Skeletal muscle tissue (tissue), 4 donors: ENCODE measurements around the gene SWI5. TPM values are rescaled to one million over a fixed set of nuclear protein-coding genes. Genes with fewer than 3 reads are reported as not detected.
A peak's percentile ranks its signal among the peaks of the same experiment; 100 is the strongest.
"Not testable (repeated sequence)": the region's sequence is repeated elsewhere in the genome, so short reads cannot be mapped to it uniquely, and the experiment has no call there.

Experiments used
- H3K27ac ChIP-seq: one replicate; pipeline ENCODE4 v1.7.0; 2013; ENCODE audit warnings: mild to moderate bottlenecking, low read depth, low read length, inconsistent platforms
- H3K27me3 ChIP-seq, 3 donors: one replicate each; pipeline ENCODE4 v1.7.0; 2013; ENCODE audit warnings: low read length in 3 of 3; ENCODE audit not compliant: control insufficient read depth in 3 of 3, insufficient read depth in 3 of 3
- H3K36me3 ChIP-seq, 3 donors: one replicate each; pipeline ENCODE4 v1.7.0; 2013; ENCODE audit warnings: low read length in 3 of 3; ENCODE audit not compliant: control insufficient read depth in 3 of 3, insufficient read depth in 3 of 3
- H3K4me1 ChIP-seq, 3 donors: one replicate each; pipeline ENCODE4 v1.7.0; 2013; ENCODE audit warnings: low read length in 3 of 3, mild to moderate bottlenecking in 3 of 3; ENCODE audit not compliant: control insufficient read depth in 3 of 3, insufficient read depth in 3 of 3
- H3K4me3 ChIP-seq, 3 donors: one replicate each; pipeline ENCODE4 v1.7.0; 2013; ENCODE audit warnings: low read length in 3 of 3
- H3K9ac ChIP-seq, 3 donors: one replicate each; pipeline ENCODE4 v1.7.0; 2013; ENCODE audit warnings: low read length in 3 of 3, mild to moderate bottlenecking in 3 of 3, moderate library complexity in 2 of 3, low read depth in 1 of 3
- H3K9me3 ChIP-seq, 3 donors: one replicate each; pipeline ENCODE4 v1.7.0; 2013; ENCODE audit warnings: low read length in 3 of 3; ENCODE audit not compliant: control insufficient read depth in 3 of 3
- total RNA-seq: library from RNA; depleted of rRNA; stranded (reverse); fragments of >200 nt; gene quantifications from one replicate; pipeline ENCODE4 v1.2.3, GENCODE V29; 2014
- donor health status: Osteomylitis.

The SWI5 gene
- total RNA-seq, 1 donor from 2014 or later, result 17.7 TPM

- Histone ChIP-seq H3K9me3 (no peaks in the 10 kb centered on the region), H3K4me1 (peaks cover 25 to 30% (median 28%) of the 10 kb centered on the region in 3 donors), H3K4me3 (peak overlapping the region; percentile 92 to 95 (median 92))
Measured at GRCh38 chr9:128276574-128277270, 646 bp downstream of the SWI5 start.

GRCh38 chr9:128279088-128280073, 3.3 kb downstream of the SWI5 start:
- H3K27me3 ChIP-seq, H3K4me3 ChIP-seq, H3K27ac ChIP-seq, H3K36me3 ChIP-seq, H3K9me3 ChIP-seq, H3K9ac ChIP-seq: not testable (repeated sequence)
- H3K4me1 ChIP-seq, result peaks cover 19 to 27% (median 22%) of the 10 kb centered on the region in 3 donors

More at GRCh38 chr9:128276574-128277270, 646 bp downstream of the SWI5 start:
- Histone ChIP-seq H3K36me3 (peaks cover 8 to 11% (median 10%) of the 10 kb centered on the region in 3 donors), H3K9ac (peak overlapping the region; percentile 92 to 98 (median 94)), H3K27me3 (no peaks in the 10 kb centered on the region), H3K27ac (peak overlapping the region; percentile 85)

GRCh38 chr9:128280084-128280622, 4.1 kb downstream of the SWI5 start:
- H3K9ac ChIP-seq, result no peak overlapping the region
- no peak overlapping the region for H3K27ac ChIP-seq
- H3K4me3 ChIP-seq, result no peak overlapping the region
- peaks cover under 1 to 3% (median 1%) of the 10 kb centered on the region in 3 donors for H3K36me3 ChIP-seq
- no peaks in the 10 kb centered on the region for H3K27me3 ChIP-seq
- H3K4me1 ChIP-seq, result peaks cover 12 to 19% (median 14%) of the 10 kb centered on the region in 3 donors
- H3K9me3 ChIP-seq, result no peaks in the 10 kb centered on the region

GRCh38 chr9:128282500-128282899, 6.4 kb downstream of the SWI5 start:
- Histone ChIP-seq H3K9ac (no peak overlapping the region), H3K27me3 (no peaks in the 10 kb centered on the region), H3K27ac (no peak overlapping the region), H3K9me3 (no peaks in the 10 kb centered on the region), H3K4me3 (no peak overlapping the region), H3K36me3 (peaks cover 14 to 17% (median 16%) of the 10 kb centered on the region in 3 donors), H3K4me1 (peaks cover 2 to 4% (median 2%) of the 10 kb centered on the region in 3 donors)

- H3K9ac ChIP-seq, result no peak overlapping the region
- peaks cover 22 to 32% (median 25%) of the 10 kb centered on the region in 3 donors for H3K36me3 ChIP-seq
- H3K4me3 ChIP-seq, result no peak overlapping the region
- no peak overlapping the region for H3K27ac ChIP-seq
- H3K27me3 ChIP-seq, result no peaks in the 10 kb centered on the region
- no peaks in the 10 kb centered on the region for H3K4me1 ChIP-seq
- no peaks in the 10 kb centered on the region for H3K9me3 ChIP-seq
Measured at GRCh38 chr9:128285033-128285784, 9.1 kb downstream of the SWI5 start.

- H3K36me3 ChIP-seq, result peaks cover 22 to 32% (median 25%) of the 10 kb centered on the region in 3 donors
- no peak overlapping the region for H3K9ac ChIP-seq
- no peak overlapping the region for H3K27ac ChIP-seq
- no peaks in the 10 kb centered on the region for H3K9me3 ChIP-seq
- H3K4me1 ChIP-seq, result no peaks in the 10 kb centered on the region
- H3K27me3 ChIP-seq, result no peaks in the 10 kb centered on the region
- no peak overlapping the region for H3K4me3 ChIP-seq
Measured at GRCh38 chr9:128286440-128286839, 10.4 kb downstream of the SWI5 start.

- no peaks in the 10 kb centered on the region for H3K9me3 ChIP-seq
- no peaks in the 10 kb centered on the region for H3K27me3 ChIP-seq
- no peak overlapping the region for H3K4me3 ChIP-seq
- H3K36me3 ChIP-seq, result peaks cover 22 to 32% (median 25%) of the 10 kb centered on the region in 3 donors
- no peak overlapping the region for H3K9ac ChIP-seq
- H3K27ac ChIP-seq, result no peak overlapping the region
- no peaks in the 10 kb centered on the region for H3K4me1 ChIP-seq
Measured at GRCh38 chr9:128288273-128289004, 12.4 kb downstream of the SWI5 start.

GRCh38 chr9:128292009-128292408, 15.9 kb downstream of the SWI5 start:
- Histone ChIP-seq H3K36me3 (peaks cover 8 to 14% (median 8%) of the 10 kb centered on the region in 3 donors), H3K9ac (no peak overlapping the region), H3K27me3 (no peaks in the 10 kb centered on the region), H3K4me1 (peaks cover 4 to 7% (median 6%) of the 10 kb centered on the region in 3 donors), H3K9me3 (no peaks in the 10 kb centered on the region), H3K4me3 (no peak overlapping the region), H3K27ac (no peak overlapping the region)

- Histone ChIP-seq H3K4me1 (peaks cover 4 to 7% (median 6%) of the 10 kb centered on the region in 3 donors), H3K4me3 (no peak overlapping the region), H3K9ac (no peak overlapping the region), H3K36me3 (peaks cover 7 to 10% (median 8%) of the 10 kb centered on the region in 3 donors), H3K27ac (no peak overlapping the region), H3K27me3 (no peaks in the 10 kb centered on the region), H3K9me3 (no peaks in the 10 kb centered on the region)
Measured at GRCh38 chr9:128293091-128293490, 17.0 kb downstream of the SWI5 start.
